ENCODE results near the gene SLC6A20.

DNA sequence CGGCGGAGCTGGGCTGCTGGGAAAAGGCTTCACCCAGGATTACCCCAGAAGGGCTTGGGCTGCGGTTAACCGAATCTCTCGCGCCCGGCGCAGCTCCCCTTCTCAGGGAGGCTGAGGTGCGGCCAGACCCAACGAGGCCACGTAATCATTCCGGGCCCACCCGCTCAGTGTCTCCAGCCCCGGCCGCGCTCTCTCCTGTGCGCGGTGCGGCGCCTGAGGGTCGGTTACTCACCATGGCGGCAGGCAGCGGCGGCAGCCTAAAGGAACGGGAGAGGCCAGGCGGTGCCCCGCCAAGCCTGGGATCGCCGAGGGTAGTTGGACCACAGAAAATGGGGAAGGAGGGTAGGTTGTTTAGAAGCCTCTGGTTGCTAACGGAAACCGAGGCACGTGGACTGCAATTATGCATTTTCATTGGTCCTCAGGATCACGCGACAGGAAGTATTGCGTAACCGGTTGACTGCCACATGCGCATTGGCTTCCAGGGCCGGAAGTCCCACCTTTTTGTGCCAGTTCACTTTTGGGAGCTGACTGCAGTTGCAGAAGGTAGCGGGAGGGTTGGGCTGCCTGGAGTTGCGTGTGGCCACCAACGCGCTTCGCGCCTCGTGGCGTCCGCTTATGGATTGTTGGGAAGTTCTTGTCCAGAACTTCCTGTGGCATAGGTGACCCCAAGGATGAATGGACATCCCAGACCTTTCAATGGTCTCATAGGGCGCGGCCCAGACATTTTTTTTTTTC is 45.6 kb upstream of the SLC6A20 start, which contains the start of gene LZTFL1:
- TF ChIP-seq, protein P1, sequence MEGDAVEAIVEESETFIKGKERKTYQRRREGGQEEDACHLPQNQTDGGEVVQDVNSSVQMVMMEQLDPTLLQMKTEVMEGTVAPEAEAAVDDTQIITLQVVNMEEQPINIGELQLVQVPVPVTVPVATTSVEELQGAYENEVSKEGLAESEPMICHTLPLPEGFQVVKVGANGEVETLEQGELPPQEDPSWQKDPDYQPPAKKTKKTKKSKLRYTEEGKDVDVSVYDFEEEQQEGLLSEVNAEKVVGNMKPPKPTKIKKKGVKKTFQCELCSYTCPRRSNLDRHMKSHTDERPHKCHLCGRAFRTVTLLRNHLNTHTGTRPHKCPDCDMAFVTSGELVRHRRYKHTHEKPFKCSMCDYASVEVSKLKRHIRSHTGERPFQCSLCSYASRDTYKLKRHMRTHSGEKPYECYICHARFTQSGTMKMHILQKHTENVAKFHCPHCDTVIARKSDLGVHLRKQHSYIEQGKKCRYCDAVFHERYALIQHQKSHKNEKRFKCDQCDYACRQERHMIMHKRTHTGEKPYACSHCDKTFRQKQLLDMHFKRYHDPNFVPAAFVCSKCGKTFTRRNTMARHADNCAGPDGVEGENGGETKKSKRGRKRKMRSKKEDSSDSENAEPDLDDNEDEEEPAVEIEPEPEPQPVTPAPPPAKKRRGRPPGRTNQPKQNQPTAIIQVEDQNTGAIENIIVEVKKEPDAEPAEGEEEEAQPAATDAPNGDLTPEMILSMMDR (IDR thresholded peaks at IDR 0.05): peak in 1 of 4 experiments; percentile 15
- TF ChIP-seq EP300 (IDR thresholded peaks at IDR 0.05): no peak

All from gastroesophageal sphincter (tissue), 3 donors.